Measurements from ENCODE around the gene SLC5A10. TPM values are rescaled to one million over a fixed set of nuclear protein-coding genes. Genes with fewer than 3 reads are reported as not detected.
A peak's percentile ranks its signal among the peaks of the same experiment; 100 is the strongest.

SLC5A10 gene
- total RNA-seq, 4 donors from 2014 or later, result 0.40 to 0.76 (median 0.53) TPM; not detected in 1

DNA sequence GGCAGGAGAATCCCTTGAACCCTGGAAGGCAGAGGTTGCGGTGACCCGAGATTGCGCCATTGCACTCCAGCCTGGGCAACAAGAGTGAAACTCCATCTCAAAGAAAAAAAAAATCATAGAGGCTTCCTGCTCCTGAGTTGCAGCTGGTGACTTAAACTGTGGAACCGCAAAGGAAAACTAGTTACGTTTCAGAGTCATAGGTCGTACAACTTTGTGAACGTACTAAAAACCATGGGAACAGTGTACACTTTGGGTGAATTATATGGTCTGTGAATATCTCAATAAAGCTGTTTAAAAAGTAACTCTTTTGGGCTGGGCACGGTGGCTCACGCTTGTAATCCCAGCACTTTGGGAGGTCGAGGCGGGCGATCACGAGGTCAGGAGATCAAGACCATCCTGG lies 23.6 kb downstream of the SLC5A10 start:
- H3K9me3 ChIP-seq, result no peaks in the 10 kb centered on the region
- WGBS, 2 donors, result 93 to 97% methylated on average over 13 of the region's 13 CpGs
- H3K27me3 ChIP-seq, result no peaks in the 10 kb centered on the region
- no peak for DNase-seq
- no peak overlapping the region for H3K4me3 ChIP-seq
- peaks cover 20 to 96% (median 31%) of the 10 kb centered on the region in 3 donors for H3K36me3 ChIP-seq
- peaks cover 4 to 51% (median 6%) of the 10 kb centered on the region in 3 donors for H3K4me1 ChIP-seq
- intact Hi-C loops (cut with DNase I), result no loop called here
- peak overlapping the region in 2 of 4 donors; percentile 76 to 82 for H3K27ac ChIP-seq
- TF ChIP-seq, protein P1, sequence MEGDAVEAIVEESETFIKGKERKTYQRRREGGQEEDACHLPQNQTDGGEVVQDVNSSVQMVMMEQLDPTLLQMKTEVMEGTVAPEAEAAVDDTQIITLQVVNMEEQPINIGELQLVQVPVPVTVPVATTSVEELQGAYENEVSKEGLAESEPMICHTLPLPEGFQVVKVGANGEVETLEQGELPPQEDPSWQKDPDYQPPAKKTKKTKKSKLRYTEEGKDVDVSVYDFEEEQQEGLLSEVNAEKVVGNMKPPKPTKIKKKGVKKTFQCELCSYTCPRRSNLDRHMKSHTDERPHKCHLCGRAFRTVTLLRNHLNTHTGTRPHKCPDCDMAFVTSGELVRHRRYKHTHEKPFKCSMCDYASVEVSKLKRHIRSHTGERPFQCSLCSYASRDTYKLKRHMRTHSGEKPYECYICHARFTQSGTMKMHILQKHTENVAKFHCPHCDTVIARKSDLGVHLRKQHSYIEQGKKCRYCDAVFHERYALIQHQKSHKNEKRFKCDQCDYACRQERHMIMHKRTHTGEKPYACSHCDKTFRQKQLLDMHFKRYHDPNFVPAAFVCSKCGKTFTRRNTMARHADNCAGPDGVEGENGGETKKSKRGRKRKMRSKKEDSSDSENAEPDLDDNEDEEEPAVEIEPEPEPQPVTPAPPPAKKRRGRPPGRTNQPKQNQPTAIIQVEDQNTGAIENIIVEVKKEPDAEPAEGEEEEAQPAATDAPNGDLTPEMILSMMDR (IDR thresholded peaks at IDR 0.05), result no peak
- no peak for TF ChIP-seq POLR2A (IDR thresholded peaks at IDR 0.05)

GRCh38 chr17:18976201-18976600 lies 24.2 kb downstream of the SLC5A10 start:
- peaks cover 5 to 51% (median 6%) of the 10 kb centered on the region in 3 donors for H3K4me1 ChIP-seq
- H3K27me3 ChIP-seq, result no peaks in the 10 kb centered on the region
- H3K36me3 ChIP-seq, result peaks cover 14 to 96% (median 26%) of the 10 kb centered on the region in 3 donors
- no peaks in the 10 kb centered on the region for H3K9me3 ChIP-seq
- TF ChIP-seq, protein P1 (IDR thresholded peaks at IDR 0.05), result no peak
- TF ChIP-seq POLR2A (IDR thresholded peaks at IDR 0.05), result no peak
- H3K27ac ChIP-seq, result no peak overlapping the region
- DNase-seq, result no peak
- 65 to 78% methylated on average over 4 of the region's 4 CpGs for WGBS, 2 donors
- no peak overlapping the region for H3K4me3 ChIP-seq
- intact Hi-C loops (cut with DNase I), result no loop called here

DNA sequence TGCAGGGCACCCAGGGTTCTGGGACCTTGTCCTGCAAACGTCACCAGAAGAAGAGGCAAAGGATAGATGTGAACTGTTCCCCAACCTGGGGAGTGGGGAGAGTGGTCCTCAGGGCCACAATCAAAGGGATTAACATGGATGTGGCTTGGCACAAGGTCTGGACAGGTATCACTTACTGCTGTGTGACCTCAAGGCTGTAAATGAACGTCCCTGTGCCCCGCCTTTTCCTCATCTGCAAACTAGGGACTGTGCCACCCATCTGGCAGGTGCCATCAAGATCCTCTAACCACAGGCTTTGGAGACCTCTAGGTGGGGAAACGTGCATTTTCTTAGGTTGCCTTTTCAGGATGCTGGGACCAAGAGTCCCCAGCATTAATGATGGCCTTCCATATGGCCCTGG lies 25.1 kb downstream of the SLC5A10 start:
- Histone ChIP-seq H3K4me3 (no peak overlapping the region), H3K27ac (no peak overlapping the region), H3K36me3 (peaks cover 12 to 91% (median 18%) of the 10 kb centered on the region in 3 donors), H3K4me1 (peaks cover 12 to 52% (median 15%) of the 10 kb centered on the region in 3 donors), H3K27me3 (no peaks in the 10 kb centered on the region), H3K9me3 (no peaks in the 10 kb centered on the region)
- intact Hi-C loops (cut with DNase I), result no loop called here
- TF ChIP-seq, protein P1 (IDR thresholded peaks at IDR 0.05), result no peak
- TF ChIP-seq POLR2A (IDR thresholded peaks at IDR 0.05), result no peak
- WGBS, 2 donors, result 51 to 65% methylated on average over 3 to 4 of the region's 4 CpGs
- DNase-seq, result no peak

- intact Hi-C loops (cut with DNase I), result no loop called here
- H3K27ac ChIP-seq, result peak overlapping the region in 2 of 4 donors; percentile 21 to 84
- H3K4me1 ChIP-seq, result peaks cover 15 to 59% (median 21%) of the 10 kb centered on the region in 3 donors
- WGBS, 2 donors, result 85 to 100% methylated on average over 1 to 4 of the region's 19 CpGs
- no peak overlapping the region for H3K4me3 ChIP-seq
- TF ChIP-seq, protein P1 (IDR thresholded peaks at IDR 0.05), result no peak
- no peak for TF ChIP-seq POLR2A (IDR thresholded peaks at IDR 0.05)
- H3K36me3 ChIP-seq, result peaks cover 12 to 85% (median 15%) of the 10 kb centered on the region in 3 donors
- no peaks in the 10 kb centered on the region for H3K9me3 ChIP-seq
- DNase-seq, result no peak
- H3K27me3 ChIP-seq, result no peaks in the 10 kb centered on the region
These were observed 25.7 kb downstream of the SLC5A10 start for GRCh38 chr17:18977646-18978045.

DNA sequence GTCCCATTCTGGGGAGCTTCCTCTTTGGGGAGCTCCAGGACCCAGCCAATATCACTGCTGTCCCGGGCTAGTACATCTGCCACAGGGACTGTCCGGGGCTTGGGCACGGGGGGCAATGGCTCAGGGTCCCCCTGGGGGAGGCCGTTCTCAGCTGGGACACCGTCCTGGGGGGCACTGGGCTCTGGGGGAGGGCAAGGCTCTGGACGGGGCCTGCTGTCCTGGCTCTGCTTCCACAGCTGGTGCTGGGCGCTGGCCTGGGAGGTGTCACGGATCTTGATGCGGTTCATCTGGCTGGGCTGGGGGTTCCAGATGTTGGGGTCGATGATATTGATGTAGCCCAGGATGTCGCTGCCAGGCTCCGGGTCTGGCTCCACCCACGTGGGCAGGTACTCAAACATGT lies 26.1 kb downstream of the SLC5A10 start:
- Histone ChIP-seq H3K9me3 (no peaks in the 10 kb centered on the region), H3K27ac (peak overlapping the region in 2 of 4 donors; percentile 21 to 84), H3K4me1 (peaks cover 19 to 63% (median 25%) of the 10 kb centered on the region in 3 donors), H3K36me3 (peaks cover 11 to 81% (median 12%) of the 10 kb centered on the region in 3 donors), H3K4me3 (no peak overlapping the region), H3K27me3 (no peaks in the 10 kb centered on the region)
- intact Hi-C loops (cut with DNase I), result no loop called here
- no peak for DNase-seq
- TF ChIP-seq, protein P1 (IDR thresholded peaks at IDR 0.05), result no peak
- TF ChIP-seq POLR2A (IDR thresholded peaks at IDR 0.05), result no peak
- WGBS, 2 donors, result 80% methylated on average over 1 of the region's 13 CpGs; no CpG with 5 or more reads in 1 of the 2 donors

All from esophagus squamous epithelium (tissue), 5 donors.